ENCODE data around the gene WRAP73.

Gene WRAP73

DNA sequence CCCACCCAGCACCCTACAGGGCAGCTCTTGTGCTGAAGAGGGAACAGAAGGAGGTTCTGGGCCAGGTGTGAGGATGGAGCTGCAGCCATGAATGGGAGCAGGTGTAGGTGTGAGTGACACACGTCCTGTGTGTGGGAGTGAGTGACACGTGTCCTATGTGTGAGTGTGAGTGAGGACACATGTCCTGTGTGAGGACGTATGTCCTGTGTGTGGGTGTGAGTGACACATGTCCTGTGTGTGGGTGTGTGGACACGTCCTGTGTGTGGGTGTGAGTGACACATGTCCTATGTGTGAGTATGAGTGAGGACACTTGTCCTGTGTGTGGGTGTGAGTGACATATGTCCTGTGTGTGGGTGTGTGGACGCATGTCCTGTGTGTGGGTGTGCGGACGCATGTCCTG, 65.0 kb downstream of the WRAP73 start:
- TF ChIP-seq, protein P1, sequence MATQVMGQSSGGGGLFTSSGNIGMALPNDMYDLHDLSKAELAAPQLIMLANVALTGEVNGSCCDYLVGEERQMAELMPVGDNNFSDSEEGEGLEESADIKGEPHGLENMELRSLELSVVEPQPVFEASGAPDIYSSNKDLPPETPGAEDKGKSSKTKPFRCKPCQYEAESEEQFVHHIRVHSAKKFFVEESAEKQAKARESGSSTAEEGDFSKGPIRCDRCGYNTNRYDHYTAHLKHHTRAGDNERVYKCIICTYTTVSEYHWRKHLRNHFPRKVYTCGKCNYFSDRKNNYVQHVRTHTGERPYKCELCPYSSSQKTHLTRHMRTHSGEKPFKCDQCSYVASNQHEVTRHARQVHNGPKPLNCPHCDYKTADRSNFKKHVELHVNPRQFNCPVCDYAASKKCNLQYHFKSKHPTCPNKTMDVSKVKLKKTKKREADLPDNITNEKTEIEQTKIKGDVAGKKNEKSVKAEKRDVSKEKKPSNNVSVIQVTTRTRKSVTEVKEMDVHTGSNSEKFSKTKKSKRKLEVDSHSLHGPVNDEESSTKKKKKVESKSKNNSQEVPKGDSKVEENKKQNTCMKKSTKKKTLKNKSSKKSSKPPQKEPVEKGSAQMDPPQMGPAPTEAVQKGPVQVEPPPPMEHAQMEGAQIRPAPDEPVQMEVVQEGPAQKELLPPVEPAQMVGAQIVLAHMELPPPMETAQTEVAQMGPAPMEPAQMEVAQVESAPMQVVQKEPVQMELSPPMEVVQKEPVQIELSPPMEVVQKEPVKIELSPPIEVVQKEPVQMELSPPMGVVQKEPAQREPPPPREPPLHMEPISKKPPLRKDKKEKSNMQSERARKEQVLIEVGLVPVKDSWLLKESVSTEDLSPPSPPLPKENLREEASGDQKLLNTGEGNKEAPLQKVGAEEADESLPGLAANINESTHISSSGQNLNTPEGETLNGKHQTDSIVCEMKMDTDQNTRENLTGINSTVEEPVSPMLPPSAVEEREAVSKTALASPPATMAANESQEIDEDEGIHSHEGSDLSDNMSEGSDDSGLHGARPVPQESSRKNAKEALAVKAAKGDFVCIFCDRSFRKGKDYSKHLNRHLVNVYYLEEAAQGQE (IDR thresholded peaks at IDR 0.05; ENCODE audit: low read depth): no peak
- no peak for TF ChIP-seq NFIC (IDR thresholded peaks at IDR 0.05)
- no peak for TF ChIP-seq CREB1 (IDR thresholded peaks at IDR 0.05; ENCODE audit: low read depth)
- TF ChIP-seq RAD21 (IDR thresholded peaks at IDR 0.05; ENCODE audit: low read depth): no peak
- TF ChIP-seq, protein P2, sequence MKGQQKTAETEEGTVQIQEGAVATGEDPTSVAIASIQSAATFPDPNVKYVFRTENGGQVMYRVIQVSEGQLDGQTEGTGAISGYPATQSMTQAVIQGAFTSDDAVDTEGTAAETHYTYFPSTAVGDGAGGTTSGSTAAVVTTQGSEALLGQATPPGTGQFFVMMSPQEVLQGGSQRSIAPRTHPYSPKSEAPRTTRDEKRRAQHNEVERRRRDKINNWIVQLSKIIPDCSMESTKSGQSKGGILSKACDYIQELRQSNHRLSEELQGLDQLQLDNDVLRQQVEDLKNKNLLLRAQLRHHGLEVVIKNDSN (IDR thresholded peaks at IDR 0.05): no peak
- no peak for TF ChIP-seq TAF1 (IDR thresholded peaks at IDR 0.05; ENCODE audit: low read depth)
- TF ChIP-seq CEBPB (IDR thresholded peaks at IDR 0.05): no peak
- no peak for TF ChIP-seq ZBTB7A (IDR thresholded peaks at IDR 0.05; ENCODE audit: low read depth)
- TF ChIP-seq EGR1 (IDR thresholded peaks at IDR 0.05): no peak
- TF ChIP-seq TCF12 (IDR thresholded peaks at IDR 0.05; ENCODE audit: low read depth): no peak
- no peak for TF ChIP-seq EP300 (IDR thresholded peaks at IDR 0.05; ENCODE audit: borderline replicate concordance)
- TF ChIP-seq, protein P3, sequence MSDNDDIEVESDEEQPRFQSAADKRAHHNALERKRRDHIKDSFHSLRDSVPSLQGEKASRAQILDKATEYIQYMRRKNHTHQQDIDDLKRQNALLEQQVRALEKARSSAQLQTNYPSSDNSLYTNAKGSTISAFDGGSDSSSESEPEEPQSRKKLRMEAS (IDR thresholded peaks at IDR 0.05): no peak
- no peak for TF ChIP-seq YY1 (IDR thresholded peaks at IDR 0.05; ENCODE audit: low read depth)
- no peak for TF ChIP-seq TEAD4 (IDR thresholded peaks at IDR 0.05)
- no peak for TF ChIP-seq FOXM1 (IDR thresholded peaks at IDR 0.05; ENCODE audit: borderline replicate concordance, low read depth)

DNA sequence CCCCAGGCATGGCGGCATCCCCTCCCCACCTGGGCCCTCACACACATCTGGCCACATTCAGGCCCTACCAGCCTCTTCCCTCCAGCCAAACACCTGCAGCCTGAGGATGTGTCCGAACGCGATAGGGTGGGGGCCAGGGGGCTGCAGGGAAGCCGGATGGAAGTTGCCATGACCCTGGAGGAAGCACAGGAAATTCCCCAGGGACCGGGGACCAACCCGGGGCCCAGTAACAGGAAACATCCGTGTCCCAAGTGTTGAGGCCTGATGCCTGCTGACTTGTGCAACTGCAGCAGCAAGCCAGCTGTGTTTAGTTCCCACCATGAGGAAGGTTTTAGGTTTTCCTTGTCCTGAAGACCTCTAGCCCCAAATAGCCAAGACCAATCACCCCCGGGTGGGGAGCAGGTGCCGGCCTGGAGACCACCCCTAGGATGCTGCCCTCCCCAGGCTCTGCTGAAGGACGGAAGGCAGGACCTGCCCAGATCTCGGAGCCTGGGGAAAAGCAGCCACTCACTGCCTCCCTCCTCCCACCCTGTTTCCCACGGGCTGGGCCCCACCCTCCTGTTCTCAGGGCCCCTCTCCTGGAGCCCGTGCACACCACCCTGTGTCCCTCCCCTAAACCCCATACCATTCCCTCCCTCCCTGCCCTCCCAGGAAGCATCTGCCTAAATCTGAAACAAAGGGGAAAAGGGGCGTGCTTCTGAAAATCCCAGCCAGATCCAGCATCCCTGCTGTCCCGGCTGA, 68.4 kb downstream of the WRAP73 start:
- TF ChIP-seq CREB1 (IDR thresholded peaks at IDR 0.05; ENCODE audit: low read depth): no peak
- no peak for TF ChIP-seq NFIC (IDR thresholded peaks at IDR 0.05)
- TF ChIP-seq ZBTB7A (IDR thresholded peaks at IDR 0.05; ENCODE audit: low read depth): no peak
- TF ChIP-seq, protein P2 (IDR thresholded peaks at IDR 0.05): no peak
- TF ChIP-seq RAD21 (IDR thresholded peaks at IDR 0.05; ENCODE audit: low read depth): no peak
- TF ChIP-seq EP300 (IDR thresholded peaks at IDR 0.05; ENCODE audit: borderline replicate concordance): no peak
- TF ChIP-seq, protein P3 (IDR thresholded peaks at IDR 0.05): no peak
- no peak for TF ChIP-seq TAF1 (IDR thresholded peaks at IDR 0.05; ENCODE audit: low read depth)
- no peak for TF ChIP-seq EGR1 (IDR thresholded peaks at IDR 0.05)
- TF ChIP-seq TCF12 (IDR thresholded peaks at IDR 0.05; ENCODE audit: low read depth): no peak
- TF ChIP-seq YY1 (IDR thresholded peaks at IDR 0.05; ENCODE audit: low read depth): no peak
- no peak for TF ChIP-seq TEAD4 (IDR thresholded peaks at IDR 0.05)
- TF ChIP-seq FOXM1 (IDR thresholded peaks at IDR 0.05; ENCODE audit: borderline replicate concordance, low read depth): no peak
- TF ChIP-seq, protein P1 (IDR thresholded peaks at IDR 0.05; ENCODE audit: low read depth): no peak
- no peak for TF ChIP-seq CEBPB (IDR thresholded peaks at IDR 0.05)

Measured in Ishikawa (cell line).